IMR-90 (cell line): ENCODE measurements around the gene FGR. TPM values are rescaled to one million over a fixed set of nuclear protein-coding genes. Genes with fewer than 3 reads are reported as not detected.
A peak's percentile ranks its signal among the peaks of the same experiment; 100 is the strongest.

Experiments
- ATAC-seq: fragments of 200-7000 bp; cut with Tn5 transposase; 2 replicates; pipeline ENCODE4 v1.9.1; 2020; ENCODE audit warnings: low read depth, mild to moderate bottlenecking, moderate library complexity
- BruUV-seq: library from RNA; stranded (reverse); fragments of 400-500 nt; replicated peaks from 2 replicates; lab custom pipeline; 2021; lab: Mats Ljungman, UMichigan
- CTCF ChIA-PET: fragments of 300-600 bp; formaldehyde crosslinking; extraction: SDS; loops from one replicate; lab custom pipeline; 2021; ENCODE audit warnings: antibody characterized with exemption; lab: Yijun Ruan, JAX
- POLR2A ChIA-PET: fragments of 300-600 bp; sonication (Branson Sonifier 250); formaldehyde crosslinking; loops from one replicate; lab custom pipeline; 2022; ENCODE audit warnings: antibody characterized with exemption; ENCODE audit not compliant: unreplicated experiment; lab: Charles Lee
- DNase-seq: peaks from one replicate; pipeline ENCODE4 v3.0.0; 2013
- H2AFZ ChIP-seq: replicated peaks from 2 replicates; pipeline ENCODE3; 2013; ENCODE audit warnings: low read length, mild to moderate bottlenecking; ENCODE audit not compliant: poor library complexity
- H2AK5ac ChIP-seq: 2 replicates; pipeline ENCODE4 v1.6.1; 2013; ENCODE audit warnings: low read depth, low read length, inconsistent platforms
- H2AK9ac ChIP-seq: replicated peaks from 2 replicates; pipeline ENCODE3; 2013; ENCODE audit warnings: mild to moderate bottlenecking, low read depth, low read length, moderate library complexity; ENCODE audit not compliant: poor library complexity
- H2BK120ac ChIP-seq: 2 replicates; pipeline ENCODE4 v1.6.1; 2013; ENCODE audit warnings: low read depth, low read length, inconsistent platforms
- H2BK15ac ChIP-seq: 3 replicates; pipeline ENCODE4 v1.6.1; 2013; ENCODE audit warnings: low read depth, low read length, inconsistent platforms
- H2BK20ac ChIP-seq: 2 replicates; pipeline ENCODE4 v1.6.1; 2013; ENCODE audit warnings: low read depth, mild to moderate bottlenecking, inconsistent platforms, low read length, moderate library complexity
- H2BK5ac ChIP-seq: 2 replicates; pipeline ENCODE4 v1.6.1; 2013; ENCODE audit warnings: mild to moderate bottlenecking, low read depth, low read length, inconsistent platforms; ENCODE audit not compliant: poor library complexity, severe bottlenecking
- H3K14ac ChIP-seq: replicated peaks from 2 replicates; pipeline ENCODE4 v1.6.1; 2013; ENCODE audit warnings: low read depth, low read length, inconsistent platforms
- H3K18ac ChIP-seq: 2 replicates; pipeline ENCODE4 v1.6.1; 2013; ENCODE audit warnings: low read depth, low read length, control low read depth
- H3K23ac ChIP-seq: 2 replicates; pipeline ENCODE4 v1.6.1; 2013; ENCODE audit warnings: low read depth, low read length, inconsistent platforms
- H3K27ac ChIP-seq: 2 replicates; pipeline ENCODE4 v1.5.1; 2013; ENCODE audit warnings: mild to moderate bottlenecking, control low read depth, low read length; ENCODE audit not compliant: insufficient read depth
- H3K27me3 ChIP-seq: 2 replicates; pipeline ENCODE4 v1.6.1; 2013; ENCODE audit warnings: low read length; ENCODE audit not compliant: control insufficient read depth, insufficient read depth
- H3K36me3 ChIP-seq: 2 replicates; pipeline ENCODE4 v1.6.1; 2013; ENCODE audit warnings: low read length, mixed read lengths; ENCODE audit not compliant: control insufficient read depth, insufficient read depth
- H3K4ac ChIP-seq: 2 replicates; pipeline ENCODE4 v1.6.1; 2013; ENCODE audit warnings: low read depth, low read length, inconsistent platforms
- H3K4me1 ChIP-seq: 2 replicates; pipeline ENCODE4 v1.6.1; 2013; ENCODE audit warnings: low read length, mixed read lengths; ENCODE audit not compliant: control insufficient read depth, insufficient read depth
- H3K4me2 ChIP-seq: 2 replicates; pipeline ENCODE4 v1.6.1; 2013; ENCODE audit warnings: low read depth, mild to moderate bottlenecking, control low read depth, low read length, moderate library complexity
- H3K4me3 ChIP-seq: 2 replicates; pipeline ENCODE4 v1.5.1; 2013; ENCODE audit warnings: low read depth, mild to moderate bottlenecking, control low read depth, low read length, moderate library complexity; ENCODE audit not compliant: insufficient read depth
- H3K56ac ChIP-seq: 2 replicates; pipeline ENCODE4 v1.6.1; 2013; ENCODE audit warnings: low read length, inconsistent platforms; ENCODE audit not compliant: insufficient read depth; ENCODE audit errors: extremely low read depth
- H3K79me1 ChIP-seq, 2 experiments: 2 replicates each; pipeline ENCODE4 v1.6.1; 2013; ENCODE audit warnings: low read length in 2 of 2, inconsistent platforms in 1 of 2, low read depth in 1 of 2
- H3K9ac ChIP-seq: 2 replicates; pipeline ENCODE4 v1.6.1; 2013; ENCODE audit warnings: low read depth, low read length, control low read depth
- H3K9me1 ChIP-seq: 2 replicates; pipeline ENCODE4 v1.6.1; 2013; ENCODE audit warnings: low read length, inconsistent platforms; ENCODE audit not compliant: insufficient read depth
- H3K9me3 ChIP-seq: 2 replicates; pipeline ENCODE4 v1.6.1; 2013; ENCODE audit warnings: low read length; ENCODE audit not compliant: control insufficient read depth, insufficient read depth
- H4K20me1 ChIP-seq: 2 replicates; pipeline ENCODE4 v1.6.1; 2013; ENCODE audit warnings: low read length, inconsistent platforms; ENCODE audit not compliant: insufficient read depth
- H4K5ac ChIP-seq: 2 replicates; pipeline ENCODE4 v1.6.1; 2013; ENCODE audit warnings: mild to moderate bottlenecking, low read depth, low read length, control low read depth
- H4K8ac ChIP-seq, 2 experiments: 2 replicates each; pipeline ENCODE4 v1.6.1; 2013; ENCODE audit warnings: low read depth in 2 of 2, low read length in 2 of 2, control low read depth in 1 of 2, inconsistent platforms in 1 of 2
- H4K91ac ChIP-seq: 2 replicates; pipeline ENCODE4 v1.6.1; 2013; ENCODE audit warnings: low read depth, low read length, inconsistent platforms; ENCODE audit not compliant: insufficient read depth
- CEBPB ChIP-seq: IDR thresholded peaks from 2 replicates; pipeline ENCODE4 v1.6.1; 2012; ENCODE audit warnings: low read depth, low read length, improper control_type of control experiment
- CHD1 ChIP-seq: IDR thresholded peaks from 2 replicates; pipeline ENCODE4 v1.6.1; 2012; ENCODE audit warnings: low read depth, low read length, improper control_type of control experiment
- ELK1 ChIP-seq: fragments of 150-350 bp; IDR thresholded peaks from 2 replicates; pipeline ENCODE4 v1.6.1; 2016; ENCODE audit warnings: low read depth, mild to moderate bottlenecking, low read length, moderate library complexity, borderline replicate concordance
- FOS ChIP-seq: fragments of 150-350 bp; IDR thresholded peaks from 2 replicates; pipeline ENCODE4 v1.6.1; 2016; ENCODE audit warnings: low read depth, low read length
- MAFK ChIP-seq: IDR thresholded peaks from 2 replicates; pipeline ENCODE4 v1.6.1; 2012; ENCODE audit warnings: low read depth, low read length, improper control_type of control experiment
- MAZ ChIP-seq: IDR thresholded peaks from 2 replicates; pipeline ENCODE4 v1.6.1; 2012; ENCODE audit warnings: low read depth, mild to moderate bottlenecking, low read length, improper control_type of control experiment, moderate library complexity, borderline replicate concordance
- MXI1 ChIP-seq: IDR thresholded peaks from 2 replicates; pipeline ENCODE4 v1.6.1; 2012; ENCODE audit warnings: low read depth, mild to moderate bottlenecking, low read length, moderate library complexity, borderline replicate concordance
- NFE2L2 ChIP-seq: fragments of 150-350 bp; IDR thresholded peaks from 2 replicates; pipeline ENCODE4 v1.6.1; 2016; ENCODE audit warnings: low read depth, mild to moderate bottlenecking, low read length
- POLR2A ChIP-seq: IDR thresholded peaks from 2 replicates; pipeline ENCODE4 v1.6.1; 2012; ENCODE audit warnings: mild to moderate bottlenecking, low read depth, low read length
- RAD21 ChIP-seq: IDR thresholded peaks from 2 replicates; pipeline ENCODE4 v1.6.1; 2012; ENCODE audit warnings: low read length, improper control_type of control experiment
- USF2 ChIP-seq: fragments of 150-350 bp; IDR thresholded peaks from 2 replicates; pipeline ENCODE4 v1.6.1; 2017; ENCODE audit warnings: mild to moderate bottlenecking, antibody characterized with exemption, low read length, low read depth
- WGBS, 2 experiments: methylation state at CpG; one replicate each; pipeline versions ENCODE4 v1.1.5 to v1.1.7; 2013; ENCODE audit warnings: missing lambda C conversion rate in 2 of 2; ENCODE audit not compliant: insufficient read length in 1 of 2; ENCODE audit errors: extremely low coverage in 2 of 2; 5-methylcytosine and 5-hydroxymethylcytosine counted together
- dilution Hi-C: fragments of 300-500 bp; cut with HindIII; formaldehyde crosslinking; loops from one replicate; pipeline ENCODE4 v1.14.3; 2018; ENCODE audit warnings: low sequenced_read_pairs; ENCODE audit not compliant: unreplicated experiment
- in situ Hi-C: fragments of 300-500 bp; cut with MboI; formaldehyde crosslinking; loops from 3 replicates; pipeline ENCODE4 v1.14.3; 2019; ENCODE audit warnings: low sequenced_read_pairs, inconsistent platforms, mixed read lengths
- intact Hi-C: fragments of 100-400 bp; cut with micrococcal nuclease; formaldehyde crosslinking; loops from 2 replicates; pipeline ENCODE4 v1.10.0; 2022
- polyA plus RNA-seq, 3 experiments: library from polyadenylated mRNA; depleted of rRNA; stranded (reverse); fragments of >200 nt; gene quantifications; 2 replicates each; pipeline ENCODE4 v1.2.3, GENCODE V29; 2012; ENCODE audit warnings: low replicate concordance in 1 of 3
- total RNA-seq: library from RNA; depleted of rRNA; stranded (reverse); fragments of >200 nt; gene quantifications from 2 replicates; pipeline ENCODE4 v1.2.3, GENCODE V29; 2012
- TF ChIP-seq, protein P1 (sequence below): conservative IDR thresholded peaks from 2 replicates; pipeline ENCODE4 v1.5.1; 2012; ENCODE audit warnings: mild to moderate bottlenecking, low read depth, low read length, improper control_type of control experiment

Gene FGR
- total and polyA plus RNA-seq, 2 of the 4 experiments (the other 2 are of a cell fraction), result not detected

DNA sequence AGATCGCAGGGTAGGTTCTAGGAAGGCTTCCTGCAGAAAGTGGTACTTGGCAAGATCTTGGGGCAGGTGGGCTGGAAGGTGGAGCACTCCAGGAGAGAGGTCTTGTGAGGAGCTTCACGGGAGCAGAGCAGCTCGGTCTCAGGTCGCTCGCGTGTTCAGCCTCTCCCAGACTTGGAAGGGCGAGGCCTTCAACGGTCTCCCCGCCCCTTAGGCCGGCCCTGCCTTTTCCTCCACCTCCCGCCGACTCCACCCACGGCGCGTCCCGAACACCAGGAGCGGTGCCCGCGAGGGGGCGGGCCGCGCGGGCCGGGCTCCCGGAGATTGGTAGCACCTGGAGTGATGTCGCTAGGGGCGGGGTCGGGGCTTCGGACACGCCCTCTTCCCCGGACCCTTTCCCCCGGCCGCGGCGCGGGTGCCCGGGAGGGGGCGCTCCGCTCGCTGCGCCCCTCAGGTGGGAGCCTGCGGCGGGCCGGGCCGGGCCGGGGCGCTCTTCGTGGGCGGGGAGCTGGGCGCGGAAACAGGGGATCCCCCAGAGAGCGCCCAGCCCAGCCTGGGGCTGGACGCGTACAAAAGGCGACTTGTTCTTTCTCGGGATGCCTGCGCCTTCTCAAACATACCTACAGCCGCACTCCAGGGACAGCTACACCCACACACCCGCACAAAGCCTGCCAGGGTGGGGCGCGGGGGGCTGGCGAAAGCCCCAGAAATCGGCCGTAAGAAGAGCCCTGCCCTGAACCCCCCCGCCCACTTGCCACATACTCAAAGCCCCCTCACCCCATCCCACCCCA is 66.5 kb downstream of the FGR start (continued):
- TF ChIP-seq RAD21 (no peak), FOS (no peak), CEBPB (no peak)

- Histone ChIP-seq H3K4me3 (no peak overlapping the region), H2BK5ac (no peak overlapping the region), H3K9me1 (peaks cover 29% of the 10 kb centered on the region), H3K18ac (no peak overlapping the region), H2BK15ac (no peak overlapping the region), H2AK9ac (peak overlapping the region; percentile 95), H4K91ac (peak overlapping the region; percentile 65; the same call in 1 of the 2 replicates), H2AK5ac (peak overlapping the region; percentile 74; the same call in 1 of the 2 replicates), H4K5ac (no peak overlapping the region), H3K27me3 (no peaks in the 10 kb centered on the region), H3K4me1 (peaks cover 62% of the 10 kb centered on the region), H3K4ac (peak overlapping the region; percentile 74), H3K36me3 (no peaks in the 10 kb centered on the region), H2BK20ac (no peak overlapping the region), H3K9ac (no peak overlapping the region), H2AFZ (peak overlapping the region; percentile 74), H3K56ac (no peak overlapping the region), H3K4me2 (peak overlapping the region; percentile 52), H4K20me1 (peaks cover 59% of the 10 kb centered on the region), H3K14ac (peak overlapping the region; percentile 53; the same call in 1 of the 2 replicates), H4K8ac (peak overlapping the region in 1 of 2 experiments; percentile 71; a peak in 1 of 4 replicates), H3K9me3 (no peaks in the 10 kb centered on the region), H3K23ac (peak overlapping the region; percentile 17; the same call in 1 of the 2 replicates), H3K79me1 (peaks cover 48 to 95% of the 10 kb centered on the region in 2 experiments; a peak in 3 of 4 replicates), H2BK120ac (peak overlapping the region; percentile 6), H3K27ac (no peak overlapping the region)
- POLR2A ChIA-PET, result no interaction called here
- dilution Hi-C loops, result no loop called here
- DNase-seq, result no peak
- in situ Hi-C loops, result no loop called here
- ATAC-seq, result no peak
- intact Hi-C loops, result no loop called here
- CTCF ChIA-PET, result interaction anchor here (3.0 kb wide), 1 partner anchor 11 kb away, joined by 13 read pairs; no protein-coding TSS in a partner anchor
- 93% methylated on average over 2 of the region's 8 CpGs; no CpG with 5 or more reads in 1 of the 2 experiments for WGBS, 2 experiments
- no TSS peak for BruUV-seq
- no peak for TF ChIP-seq POLR2A
- no peak for TF ChIP-seq USF2
- TF ChIP-seq MXI1, result no peak
- TF ChIP-seq CHD1, result no peak
- TF ChIP-seq ELK1, result no peak
- TF ChIP-seq MAFK, result no peak
- TF ChIP-seq FOS, result no peak
- TF ChIP-seq, protein P1, sequence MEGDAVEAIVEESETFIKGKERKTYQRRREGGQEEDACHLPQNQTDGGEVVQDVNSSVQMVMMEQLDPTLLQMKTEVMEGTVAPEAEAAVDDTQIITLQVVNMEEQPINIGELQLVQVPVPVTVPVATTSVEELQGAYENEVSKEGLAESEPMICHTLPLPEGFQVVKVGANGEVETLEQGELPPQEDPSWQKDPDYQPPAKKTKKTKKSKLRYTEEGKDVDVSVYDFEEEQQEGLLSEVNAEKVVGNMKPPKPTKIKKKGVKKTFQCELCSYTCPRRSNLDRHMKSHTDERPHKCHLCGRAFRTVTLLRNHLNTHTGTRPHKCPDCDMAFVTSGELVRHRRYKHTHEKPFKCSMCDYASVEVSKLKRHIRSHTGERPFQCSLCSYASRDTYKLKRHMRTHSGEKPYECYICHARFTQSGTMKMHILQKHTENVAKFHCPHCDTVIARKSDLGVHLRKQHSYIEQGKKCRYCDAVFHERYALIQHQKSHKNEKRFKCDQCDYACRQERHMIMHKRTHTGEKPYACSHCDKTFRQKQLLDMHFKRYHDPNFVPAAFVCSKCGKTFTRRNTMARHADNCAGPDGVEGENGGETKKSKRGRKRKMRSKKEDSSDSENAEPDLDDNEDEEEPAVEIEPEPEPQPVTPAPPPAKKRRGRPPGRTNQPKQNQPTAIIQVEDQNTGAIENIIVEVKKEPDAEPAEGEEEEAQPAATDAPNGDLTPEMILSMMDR, result no peak
- TF ChIP-seq MAZ, result no peak
- TF ChIP-seq NFE2L2, result no peak
- no peak for TF ChIP-seq CEBPB
Measured at GRCh38 chr1:27567971-27568299, 67.0 kb downstream of the FGR start.
